NCI-H510A (cell line): ENCODE measurements around the gene FAM216A.
"Not testable (repeated sequence)": the region's sequence is repeated elsewhere in the genome, so short reads cannot be mapped to it uniquely, and the experiment has no call there.

Source experiments
- DNase-seq: peaks from one replicate; lab custom pipeline; 2025; lab: John Stamatoyannopoulos, UW

Gene FAM216A

GRCh38 chr12:110498984-110499706 lies 30.5 kb downstream of the FAM216A start:
- DNase-seq: no peak

GRCh38 chr12:110501399-110501751 lies 32.7 kb downstream of the FAM216A start:
- peak; percentile 50 for DNase-seq

GRCh38 chr12:110501752-110502738 lies 33.4 kb downstream of the FAM216A start, which contains the start of the genes RAD9B and VPS29:
Gene RAD9B (plus strand): TSS chr12:110502331. CDS start chr12:110502338, 7 bp downstream.
Gene VPS29 (minus strand): TSS chr12:110502111. CDS start chr12:110502051, 60 bp downstream.
- peak; percentile 97 for DNase-seq

DNA sequence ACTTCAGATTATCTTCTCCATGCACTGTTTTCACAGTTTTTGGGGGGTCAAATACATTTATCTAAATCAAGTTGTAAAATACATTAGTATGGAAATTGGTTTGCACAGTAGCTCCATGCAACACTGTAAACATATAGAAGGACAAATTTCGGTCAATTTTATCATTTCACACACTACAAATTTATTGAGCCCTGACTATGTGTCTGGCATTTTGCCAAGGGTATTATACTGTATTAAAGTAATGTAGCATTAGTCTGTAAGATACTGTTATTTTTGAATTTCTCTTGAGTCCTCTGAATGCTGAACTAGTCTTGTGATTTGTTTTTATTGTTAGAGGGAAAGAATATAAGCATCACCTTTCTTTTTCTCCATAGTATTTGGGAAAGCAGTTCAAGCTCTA lies 34.8 kb downstream of the FAM216A start:
- DNase-seq: no peak

- no peak for DNase-seq
Observed at GRCh38 chr12:110505332-110505731, 36.7 kb downstream of the FAM216A start.

DNA sequence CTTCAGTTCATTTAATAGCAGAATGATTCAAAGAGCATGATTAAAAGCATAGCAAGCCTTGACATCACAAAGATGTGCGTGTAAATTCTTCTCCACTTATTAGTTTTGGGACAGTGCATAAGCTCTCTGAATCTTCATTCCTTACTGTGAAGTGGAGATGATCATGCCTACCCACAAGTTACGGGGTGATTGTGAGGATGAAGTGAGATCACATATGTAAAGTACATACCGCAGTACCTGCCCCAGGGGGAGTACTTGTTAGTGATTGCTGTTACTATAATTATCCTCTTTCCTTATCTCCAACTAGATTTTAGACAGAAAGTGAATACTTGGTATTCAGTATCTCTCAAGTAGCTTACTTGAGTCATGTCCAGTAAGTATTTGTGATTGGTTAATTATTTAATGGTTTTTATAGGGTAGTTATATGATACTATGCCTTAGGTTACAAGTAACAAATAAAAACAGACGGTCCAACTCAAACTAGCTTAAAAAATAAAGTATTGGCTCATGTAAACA lies 39.5 kb downstream of the FAM216A start:
- no peak for DNase-seq

DNA sequence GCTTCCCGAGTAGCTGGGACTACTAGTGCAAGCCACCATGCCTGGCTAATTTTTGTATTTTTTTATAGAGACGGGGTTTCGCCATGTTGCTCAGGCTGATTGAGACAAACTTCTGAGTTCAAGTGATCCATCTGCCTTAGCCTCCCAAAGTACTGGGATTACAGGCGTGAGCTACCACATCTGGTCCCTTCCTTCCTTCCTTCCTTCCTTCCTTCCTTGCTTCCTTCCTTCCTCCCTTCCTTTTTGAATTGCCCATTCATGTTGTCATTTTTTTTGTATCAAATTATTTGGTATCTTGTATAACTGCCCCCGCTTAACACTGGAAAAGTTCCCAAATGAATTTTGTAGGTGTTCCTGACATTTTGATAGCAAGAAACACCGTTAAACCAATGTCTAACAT lies 45.2 kb downstream of the FAM216A start:
- DNase-seq: no peak

DNA sequence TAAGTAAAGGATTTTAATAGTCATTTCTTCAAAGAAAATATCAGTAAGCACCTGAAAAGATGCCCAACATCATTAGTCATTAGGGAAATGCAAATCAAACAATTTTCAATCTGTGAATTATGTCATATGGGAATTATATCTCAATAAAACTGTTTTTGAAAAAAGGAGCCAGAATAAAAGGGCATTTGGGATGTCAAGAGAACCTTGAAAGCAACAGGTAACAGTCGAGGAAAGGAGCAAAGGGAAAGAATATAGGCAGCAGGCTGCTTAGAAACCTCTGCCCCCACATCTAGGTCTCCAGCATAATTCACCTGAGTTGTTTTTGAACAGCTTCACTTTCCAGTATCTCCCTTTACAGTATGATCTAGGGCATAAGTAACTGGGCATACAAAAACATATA lies 45.7 kb downstream of the FAM216A start:
- no peak for DNase-seq

GRCh38 chr12:110516995-110517394 lies 48.4 kb downstream of the FAM216A start:
- DNase-seq: no peak

GRCh38 chr12:110518014-110518413 lies 49.4 kb downstream of the FAM216A start:
- DNase-seq: not testable (repeated sequence)

- not testable (repeated sequence) for DNase-seq
Observed at GRCh38 chr12:110520876-110521712, 52.4 kb downstream of the FAM216A start.

DNA sequence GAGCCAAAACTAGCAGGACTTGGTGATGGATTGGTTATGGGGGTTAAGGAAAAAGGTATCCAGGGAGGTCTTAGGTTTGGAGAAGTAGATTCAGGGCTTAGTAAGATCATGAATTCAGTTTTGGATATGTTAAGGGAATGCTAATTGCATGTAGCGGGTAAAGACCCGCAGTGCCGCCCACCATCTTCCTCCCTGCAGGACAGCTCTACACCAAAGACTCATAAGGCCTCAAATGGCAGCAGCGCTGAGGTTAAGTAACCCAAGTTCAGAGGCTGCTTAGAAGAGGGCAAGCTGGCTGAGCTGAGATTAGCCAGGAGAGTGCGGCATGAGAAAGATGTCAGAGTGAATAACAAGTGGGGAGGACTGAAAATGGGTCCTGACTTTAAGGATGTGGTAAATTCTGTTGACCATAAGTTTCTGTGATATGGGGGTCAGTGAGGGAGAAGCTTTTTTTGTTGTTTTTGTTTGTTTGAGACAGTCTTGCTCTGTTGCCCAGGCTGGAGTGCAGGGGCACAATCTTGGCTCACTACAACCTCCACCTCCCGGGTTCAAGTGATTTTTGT lies 59.7 kb downstream of the FAM216A start:
- DNase-seq: no peak

- no peak for DNase-seq
Observed at GRCh38 chr12:110530511-110530910, 61.9 kb downstream of the FAM216A start.

- DNase-seq: no peak
Observed at GRCh38 chr12:110531741-110532333, 63.2 kb downstream of the FAM216A start.

DNA sequence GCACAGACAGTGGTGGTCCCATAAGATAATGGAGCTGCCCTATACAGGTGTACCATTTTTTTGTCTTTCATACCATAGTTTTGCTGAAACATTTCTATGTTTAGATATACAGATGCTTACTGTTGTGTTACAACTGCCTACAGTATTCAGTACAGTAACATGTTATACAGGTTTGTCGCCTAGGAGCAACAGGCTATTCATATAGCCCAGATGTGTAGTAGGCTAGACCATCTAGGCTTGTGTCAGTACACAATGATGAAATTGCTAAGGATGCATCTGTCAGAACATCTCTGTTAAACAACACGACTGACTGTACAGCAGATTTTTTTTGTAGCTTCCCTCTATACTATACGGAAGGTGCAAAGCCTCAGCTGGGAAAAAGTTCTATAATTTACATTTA lies 64.0 kb downstream of the FAM216A start:
- no peak for DNase-seq

GRCh38 chr12:110533607-110534006 lies 65.0 kb downstream of the FAM216A start:
- no peak for DNase-seq

- DNase-seq: no peak
Observed at GRCh38 chr12:110534811-110535210, 66.2 kb downstream of the FAM216A start.

GRCh38 chr12:110536834-110537604 lies 68.4 kb downstream of the FAM216A start:
- no peak for DNase-seq

- DNase-seq: no peak
Observed at GRCh38 chr12:110537605-110538409, 69.2 kb downstream of the FAM216A start.
